ENCODE measurements around the gene TNFRSF8.

The TNFRSF8 gene

DNA sequence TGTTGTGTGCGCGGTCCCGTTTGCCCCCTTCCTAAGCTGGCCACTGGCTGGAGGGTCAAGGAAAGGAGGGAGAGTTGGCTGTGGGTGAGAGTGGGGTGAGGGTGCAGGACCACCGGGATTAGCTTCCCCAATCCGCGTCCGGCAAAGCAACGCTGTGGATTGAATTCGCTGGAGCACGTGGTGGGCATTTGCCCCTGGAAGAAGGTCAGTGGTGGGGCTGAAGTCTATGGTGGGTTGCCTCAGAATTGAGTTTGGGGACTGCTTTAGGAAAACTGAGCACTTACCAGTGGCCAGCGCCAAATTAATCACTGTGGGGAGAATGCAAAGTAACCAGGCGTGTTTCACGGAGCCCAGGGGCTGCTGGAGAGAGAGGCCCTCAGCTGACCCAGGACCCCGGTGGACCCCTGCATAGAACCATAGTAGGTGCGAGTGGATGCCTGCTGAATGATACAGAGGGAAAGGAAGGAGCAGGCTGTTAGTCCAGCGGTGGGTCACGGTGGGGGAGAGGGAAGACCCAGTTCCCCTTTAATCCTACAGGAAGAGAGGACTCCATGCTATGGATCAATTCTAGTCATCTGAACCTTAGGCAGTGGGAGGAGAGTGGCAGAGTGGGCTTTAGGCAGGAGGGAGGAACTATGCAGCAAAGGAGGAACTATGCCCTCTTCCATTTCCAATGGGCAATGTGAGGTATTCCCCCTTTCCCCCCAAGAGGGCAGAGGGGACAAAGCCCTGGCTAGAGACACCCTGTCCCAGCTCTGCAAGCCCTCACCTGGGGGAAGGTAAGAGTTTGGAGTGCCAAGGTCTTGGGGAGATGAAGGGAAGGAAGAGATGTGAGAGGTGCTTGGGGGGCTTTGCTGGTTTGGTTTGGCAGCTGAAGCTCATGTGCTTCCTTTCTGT is 1.2 kb downstream of the TNFRSF8 start:
- no peak for DNase-seq

DNA sequence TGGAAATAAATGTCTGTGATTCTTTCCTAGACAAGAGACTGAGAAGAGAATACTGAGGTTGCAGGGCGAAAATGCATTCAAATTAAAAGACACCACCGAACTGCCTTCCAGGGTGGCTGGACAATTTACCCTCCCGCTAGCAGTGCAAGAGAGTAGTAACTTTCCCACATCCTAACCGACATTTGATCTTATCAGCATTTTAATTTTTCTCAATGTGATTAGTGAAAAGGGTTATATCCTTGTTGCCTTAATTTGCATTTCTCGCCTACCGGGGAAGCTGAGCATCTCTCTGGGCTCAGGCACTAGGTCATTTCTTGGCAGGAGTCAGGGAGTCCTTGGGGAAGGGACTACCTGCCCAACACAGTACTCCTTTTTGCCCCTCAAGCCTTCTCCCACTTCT is 2.8 kb downstream of the TNFRSF8 start:
- DNase-seq, result no peak

DNA sequence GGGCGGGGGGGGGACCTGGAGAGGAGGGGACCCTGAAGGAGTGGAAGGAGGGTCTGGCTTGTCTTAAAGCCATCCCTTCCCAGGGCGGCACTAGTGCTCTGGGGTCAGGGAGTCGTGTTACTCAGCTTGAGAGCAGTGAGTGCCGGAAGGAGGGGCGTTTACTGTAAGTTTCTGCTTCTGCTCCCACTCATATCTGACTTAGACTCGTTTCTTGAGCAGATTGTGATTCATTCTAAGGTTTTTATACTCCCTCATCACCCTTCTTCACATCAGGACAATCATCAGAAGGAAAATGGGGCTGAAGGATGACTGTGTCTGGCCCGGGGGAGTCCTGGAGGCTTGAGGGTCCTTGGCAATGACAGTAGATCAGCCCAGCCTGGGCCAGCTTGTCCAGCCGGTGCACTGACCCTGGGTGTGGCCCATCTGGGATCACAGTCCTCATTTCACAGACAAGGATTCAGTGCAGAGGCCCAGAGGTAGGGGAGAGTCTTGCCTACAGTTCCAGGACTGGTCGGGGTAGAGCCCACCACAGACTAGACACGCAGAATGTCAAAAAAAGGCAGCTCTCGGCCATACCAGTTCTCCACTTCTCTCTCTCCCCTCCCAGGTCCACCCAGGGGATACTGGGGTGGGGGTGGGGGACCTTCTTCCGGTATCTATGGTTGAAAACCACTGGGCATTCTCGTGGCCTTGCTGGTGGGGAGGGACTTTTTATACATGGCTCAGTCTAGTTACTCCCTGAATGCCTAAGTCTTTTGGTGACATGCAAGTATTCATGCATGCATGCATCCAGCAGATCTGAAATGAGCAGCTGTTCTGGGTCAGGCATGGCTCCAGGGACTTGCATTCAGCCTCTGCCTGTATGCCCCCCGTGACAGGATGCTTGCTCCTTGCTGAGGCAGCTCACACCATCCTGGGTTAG is 5.1 kb downstream of the TNFRSF8 start:
- DNase-seq, result no peak

DNA sequence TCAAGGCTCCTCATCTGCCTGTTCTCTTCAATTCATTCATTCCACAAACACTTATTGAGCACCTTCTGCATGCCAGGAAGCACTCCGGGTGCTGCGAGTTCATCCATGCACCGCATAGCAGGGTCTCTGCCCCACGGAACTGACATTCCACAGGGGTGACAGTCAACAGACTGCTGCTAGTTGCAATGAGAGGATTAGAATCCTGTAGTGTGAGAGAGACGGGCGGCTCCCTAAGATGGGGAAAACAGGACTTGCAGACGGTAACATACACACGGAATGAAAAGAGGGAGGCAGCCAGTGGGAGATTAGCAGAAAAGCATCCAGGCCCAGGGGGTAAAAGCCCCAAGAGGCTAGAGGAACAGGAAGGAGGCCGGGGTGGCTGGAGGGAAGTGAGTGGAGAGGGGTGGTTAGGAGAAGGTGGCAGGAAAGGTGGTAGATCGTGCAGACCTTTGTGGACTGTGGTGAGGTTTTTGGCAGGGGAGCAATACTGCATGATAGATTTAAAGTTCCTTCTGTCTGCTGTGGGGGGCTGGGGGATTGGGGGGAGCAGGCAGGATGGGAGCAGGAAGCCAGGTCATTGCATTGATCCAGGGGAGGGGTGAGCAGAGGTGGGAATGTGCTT is 6.6 kb downstream of the TNFRSF8 start:
- no peak for DNase-seq

DNA sequence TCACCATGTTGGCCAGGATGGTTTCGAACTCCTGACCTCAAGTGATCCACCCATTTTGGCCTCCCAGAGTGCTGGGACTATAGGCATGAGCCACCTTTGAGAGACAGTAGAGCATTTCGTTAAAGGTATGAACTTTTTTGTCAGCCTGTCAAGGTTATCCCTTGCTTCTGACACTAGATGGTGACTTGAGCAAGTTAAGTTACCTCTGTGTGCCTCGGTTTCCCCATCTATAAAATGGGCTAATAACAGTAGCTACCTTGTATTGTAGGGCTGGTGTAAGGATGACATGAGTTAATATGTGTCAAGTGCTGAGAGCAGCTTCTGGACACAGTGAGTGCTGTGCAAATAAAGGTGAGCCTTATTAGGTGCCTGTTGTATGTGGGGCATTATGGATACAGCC is 8.8 kb downstream of the TNFRSF8 start:
- DNase-seq, result no peak

DNA sequence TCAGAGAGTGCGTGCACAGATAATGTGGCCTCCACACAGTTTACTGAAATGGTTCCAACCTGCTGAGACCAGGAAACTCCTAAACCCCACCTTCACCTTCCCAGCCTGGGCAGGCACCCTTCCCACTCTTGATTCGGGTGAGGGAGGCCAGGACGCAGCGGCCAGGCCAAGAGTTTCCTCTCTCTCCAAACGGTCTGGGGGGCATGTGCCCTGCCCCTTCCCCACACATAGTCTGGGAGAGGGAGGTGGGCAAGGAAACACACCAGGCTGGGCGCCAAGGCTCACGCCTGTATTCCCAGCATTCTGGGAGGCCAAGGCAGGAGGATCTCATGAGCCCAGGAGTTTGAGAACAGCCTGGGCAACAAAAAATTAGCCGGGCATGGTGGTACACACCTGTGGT is 9.6 kb downstream of the TNFRSF8 start:
- DNase-seq, result no peak

DNA sequence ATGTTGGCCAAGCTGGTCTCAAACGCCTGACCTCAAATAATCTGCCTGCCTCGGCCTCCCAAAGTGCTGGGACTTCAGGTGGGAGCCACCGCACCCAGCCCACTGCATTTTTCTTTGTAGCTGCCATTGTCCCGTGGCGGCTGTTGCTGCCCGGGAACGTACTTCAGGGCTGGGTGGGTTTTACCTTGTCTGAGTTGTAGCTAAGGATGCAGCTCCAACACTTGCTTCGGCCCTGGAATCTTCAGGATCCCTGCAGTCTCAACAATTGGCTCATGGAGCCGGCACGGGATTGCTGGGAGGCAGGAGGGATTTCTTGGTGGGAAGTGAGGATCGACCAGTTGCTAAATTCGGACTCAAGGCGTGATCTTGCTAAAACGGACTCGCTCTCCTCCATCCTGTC is 10.7 kb downstream of the TNFRSF8 start:
- DNase-seq, result no peak

DNA sequence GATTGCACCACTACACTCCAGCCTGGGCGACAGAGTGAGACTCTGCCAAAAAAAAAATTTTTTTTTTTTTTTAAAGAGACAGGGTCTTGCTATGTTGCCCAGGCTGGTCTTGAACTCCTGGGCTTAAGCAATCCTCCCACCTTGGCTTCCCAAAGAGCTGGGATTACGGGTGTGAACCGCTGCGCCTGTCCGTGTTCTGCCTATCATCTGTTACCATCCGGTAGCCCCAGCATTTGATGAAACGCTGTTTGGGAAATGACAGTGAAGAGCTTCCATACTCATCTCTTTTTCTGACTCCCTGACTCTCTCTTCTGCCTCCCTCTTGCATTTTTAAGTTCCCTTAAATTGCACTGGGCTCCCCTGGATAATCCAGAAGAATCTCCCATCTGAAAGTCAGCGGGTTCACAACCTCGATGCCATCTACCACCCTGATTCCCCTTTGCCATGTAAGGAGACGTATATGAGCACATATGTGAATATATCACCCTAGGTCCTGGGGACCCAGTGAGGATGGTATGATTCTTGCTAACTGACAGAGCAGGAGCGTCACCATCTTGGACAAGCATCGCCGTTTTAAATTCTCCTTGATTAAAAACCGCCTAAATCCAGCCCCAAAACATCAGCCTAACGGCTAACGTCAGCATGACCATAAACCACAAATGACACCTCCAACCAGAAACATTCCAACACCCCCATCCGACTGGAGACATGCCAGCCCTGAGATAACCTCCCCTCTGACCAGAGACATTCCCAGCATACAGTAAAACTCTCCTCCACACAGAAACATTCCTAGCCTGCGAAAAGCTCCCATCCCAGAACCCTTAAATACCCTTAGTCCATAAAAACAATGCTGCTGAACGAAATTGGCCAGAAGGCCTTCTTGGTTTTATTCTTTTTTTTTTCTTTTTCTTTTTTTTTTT is 12.4 kb downstream of the TNFRSF8 start:
- DNase-seq, result no peak

DNA sequence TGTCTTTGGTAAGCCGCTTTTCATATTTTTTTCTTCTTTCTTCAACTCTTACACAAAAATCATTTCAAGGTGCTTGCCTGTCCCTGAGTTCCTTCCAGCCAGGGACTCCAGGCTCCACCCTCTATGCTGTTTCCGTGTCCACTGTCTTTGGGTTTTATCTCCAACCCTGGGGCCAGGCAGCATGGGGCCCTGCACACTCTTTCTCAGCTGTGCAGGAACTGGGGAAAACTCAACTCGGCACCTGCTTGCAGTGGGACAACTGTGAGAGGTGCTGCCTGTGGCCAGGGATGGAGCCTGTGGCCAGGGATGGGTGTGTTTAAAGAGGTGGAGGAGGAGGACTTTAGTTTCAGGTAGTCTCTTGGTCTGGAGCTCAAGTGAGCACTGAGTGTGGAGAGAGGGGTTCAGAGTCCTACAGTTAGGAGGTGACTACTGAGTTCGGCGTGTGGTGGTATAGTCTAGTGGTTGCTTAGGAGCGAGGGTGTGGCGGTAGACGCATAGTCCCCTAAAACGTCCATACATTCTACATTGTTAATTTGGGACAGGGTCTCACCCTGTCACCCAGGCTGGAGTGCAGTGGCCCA is 13.4 kb downstream of the TNFRSF8 start:
- DNase-seq, result no peak

DNA sequence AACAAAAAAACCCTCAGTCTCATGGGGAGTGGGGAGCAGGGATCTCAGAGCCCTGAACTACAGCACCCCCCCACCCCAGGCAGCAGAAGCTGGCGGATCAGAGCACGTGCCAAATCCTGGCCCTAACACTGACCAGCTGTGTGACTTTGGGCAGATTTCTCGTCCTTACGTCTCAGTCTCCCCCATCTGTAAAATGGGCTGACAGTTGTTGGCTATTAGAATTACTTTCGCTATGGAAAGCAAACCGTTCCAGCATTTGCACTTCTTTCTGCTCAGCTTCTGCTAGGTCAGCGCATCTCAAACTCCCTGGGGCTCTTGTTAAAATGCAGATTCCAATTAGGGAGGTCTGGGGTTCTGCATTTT is 15.5 kb downstream of the TNFRSF8 start:
- no peak for DNase-seq

DNA sequence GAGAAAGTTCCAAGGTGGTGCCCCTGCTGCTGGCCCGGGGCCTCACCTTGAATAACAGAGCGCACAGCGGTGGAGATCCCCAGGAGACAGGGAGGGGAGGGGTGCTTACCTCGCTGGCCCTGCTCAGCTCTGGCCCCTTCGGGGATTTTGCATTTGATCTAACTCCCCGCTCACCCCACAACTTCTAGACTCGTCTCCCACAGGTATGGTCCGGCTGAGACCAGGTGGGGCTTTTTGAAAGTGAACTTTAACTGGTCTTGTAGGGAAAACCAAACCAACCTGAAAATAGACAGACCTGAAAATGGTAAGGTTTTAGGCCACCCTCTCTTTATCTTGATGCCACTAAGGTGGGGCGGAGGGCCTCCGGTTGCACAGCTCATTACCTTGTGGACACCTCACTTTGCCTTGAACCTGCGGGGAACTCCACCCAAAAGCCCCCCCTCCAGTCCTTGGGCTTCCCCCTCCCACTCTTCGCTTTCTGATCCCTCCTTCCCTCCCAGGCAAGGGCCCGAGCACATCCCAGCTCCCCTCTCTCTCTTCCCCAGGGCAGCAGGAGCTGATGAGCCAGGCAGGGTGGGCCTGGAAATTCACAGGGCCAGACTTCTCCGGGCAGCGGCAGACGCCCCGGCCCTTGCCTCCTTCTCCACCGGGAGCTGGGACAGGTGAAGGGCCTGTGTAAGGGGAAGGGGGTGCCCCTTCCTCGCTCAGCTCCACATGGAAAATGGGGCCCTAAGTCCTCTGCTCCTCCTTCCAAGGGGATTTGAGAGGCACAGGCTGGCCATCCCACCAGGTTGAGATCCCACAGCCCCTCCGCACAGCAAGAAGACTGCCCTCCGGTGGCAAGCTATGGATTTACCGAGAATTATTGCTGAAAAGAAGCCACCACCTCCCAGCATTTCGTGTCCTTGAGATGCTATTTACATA is 16.1 kb downstream of the TNFRSF8 start:
- DNase-seq, result peak; percentile 9 to 29

DNA sequence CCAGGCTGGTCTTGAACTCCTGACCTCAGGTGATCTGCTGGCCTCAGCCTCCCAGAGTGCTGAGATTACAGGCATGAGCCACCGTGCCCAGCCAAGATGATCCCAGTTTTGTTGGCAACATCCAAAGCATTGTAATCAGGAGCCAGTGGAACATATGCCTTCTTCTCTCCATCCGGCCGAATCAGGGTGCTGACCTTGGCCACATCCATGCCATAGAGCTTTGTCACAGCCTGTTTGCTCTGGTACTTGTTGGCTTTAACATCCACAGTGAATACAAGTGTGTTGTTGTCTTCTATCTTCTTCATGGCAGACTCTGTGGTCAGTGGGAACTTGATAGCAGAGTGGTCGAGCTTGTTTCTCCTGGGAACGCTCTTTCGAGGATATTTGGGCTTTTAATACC is 17.1 kb downstream of the TNFRSF8 start:
- no peak for DNase-seq

DNA sequence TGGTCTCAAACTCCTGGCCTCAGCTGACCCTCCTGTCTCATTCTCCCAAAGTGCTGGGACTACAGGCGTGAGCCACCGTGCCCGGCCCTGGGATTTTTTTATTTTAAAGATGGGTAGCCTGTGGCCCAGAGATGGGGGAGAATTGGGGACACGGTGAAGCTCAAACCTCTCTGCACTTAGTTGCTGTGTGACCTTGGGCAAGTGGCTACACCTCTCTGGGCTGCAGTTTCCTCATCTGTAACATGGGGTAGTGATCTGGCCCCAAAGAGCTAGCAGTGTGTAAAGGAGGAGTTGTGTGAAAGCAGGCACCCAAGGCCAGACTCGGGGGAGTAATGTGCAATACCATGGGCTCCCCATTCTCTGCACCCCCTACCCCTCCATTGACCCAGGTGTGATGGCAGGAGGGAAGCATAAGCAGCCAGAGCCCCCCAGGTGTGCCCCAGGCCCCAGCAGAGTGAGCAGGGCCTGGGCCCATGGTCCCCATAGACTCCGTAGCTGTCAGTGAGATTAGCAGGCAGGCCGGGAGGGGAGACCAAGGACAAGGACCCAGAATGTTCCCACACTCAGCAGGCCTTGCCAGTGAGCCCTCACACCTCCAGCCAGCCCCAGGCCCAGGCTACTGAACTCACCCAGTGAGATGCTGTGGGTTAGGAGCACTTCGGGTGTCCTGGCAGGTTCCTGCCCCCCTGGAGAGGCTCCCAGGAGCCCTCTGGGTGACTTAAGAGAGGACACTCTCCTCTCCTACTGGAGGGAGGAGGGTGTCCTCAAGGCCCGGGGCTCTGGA is 17.9 kb downstream of the TNFRSF8 start:
- DNase-seq, result no peak

DNA sequence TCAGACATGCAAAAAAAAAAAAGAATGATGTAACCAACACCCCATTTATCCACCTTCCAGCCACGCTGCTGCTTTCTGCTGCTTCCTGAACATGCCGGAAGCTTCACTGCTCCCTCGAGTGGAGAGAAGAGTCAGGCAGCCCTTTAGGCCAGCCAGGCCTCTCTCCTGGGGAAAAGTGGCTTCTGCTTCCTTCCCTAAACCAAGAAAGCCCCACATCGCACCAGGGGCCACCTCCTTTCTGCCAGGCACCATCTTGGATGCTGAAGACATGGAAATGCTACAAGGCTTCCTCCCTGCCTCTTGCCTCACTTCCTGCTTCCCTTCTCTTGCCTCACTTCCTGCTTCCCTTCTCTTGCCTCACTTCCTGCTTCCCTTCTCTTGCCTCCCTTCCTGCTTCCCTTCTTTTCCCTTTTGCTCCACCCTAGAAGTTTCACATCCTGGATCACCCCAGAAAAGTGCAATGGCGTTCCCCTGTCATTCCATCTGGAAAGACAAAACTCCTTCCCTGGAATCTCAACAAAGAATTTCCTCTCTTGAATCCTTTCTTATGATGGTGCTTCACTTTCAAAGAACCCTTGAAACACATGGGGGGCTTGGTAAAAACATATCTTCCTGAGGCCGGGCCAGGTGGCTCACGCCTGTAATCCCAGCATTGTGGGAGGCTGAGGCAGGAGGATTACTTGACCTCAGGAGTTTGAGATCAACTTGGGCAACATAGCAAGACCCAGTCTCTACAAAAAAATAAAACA is 18.7 kb downstream of the TNFRSF8 start:
- no peak for DNase-seq

DNA sequence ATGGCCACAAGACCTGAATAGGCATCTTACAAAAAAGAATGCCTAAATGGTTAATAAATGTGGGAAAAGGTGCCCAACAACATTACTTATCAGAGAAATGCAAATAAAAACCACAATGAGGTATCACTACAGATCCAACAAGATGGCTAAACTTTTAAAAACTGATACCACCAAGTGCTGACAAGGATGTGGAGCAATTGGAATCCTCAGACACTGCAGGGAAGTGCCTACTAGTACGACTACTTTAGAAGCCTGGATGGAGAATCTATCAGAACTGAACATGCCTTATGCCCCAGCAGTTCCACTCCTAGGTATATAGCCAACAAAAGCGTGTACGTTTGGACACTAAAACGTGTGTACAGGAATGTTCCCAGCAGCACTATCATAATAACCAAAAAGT is 19.9 kb downstream of the TNFRSF8 start:
- no peak for DNase-seq

DNA sequence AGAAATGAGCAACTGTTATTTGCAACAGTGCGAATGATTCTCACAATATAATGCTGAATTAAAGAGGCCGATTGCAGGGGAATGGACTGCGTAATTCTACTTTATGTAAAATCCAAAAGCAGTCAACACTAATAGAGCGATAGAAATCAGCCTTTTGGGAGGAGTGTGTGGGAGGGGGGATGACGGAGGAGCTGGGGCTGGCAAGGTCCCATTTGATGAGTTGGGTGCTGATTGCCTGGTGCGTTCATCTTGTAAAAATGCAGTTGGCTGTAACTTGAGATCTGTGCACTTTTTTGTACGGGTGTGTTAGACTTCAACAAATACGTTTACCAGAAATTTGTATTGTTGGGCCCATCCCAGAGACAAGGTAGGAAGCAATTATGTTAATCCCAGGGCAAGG is 20.7 kb downstream of the TNFRSF8 start:
- no peak for DNase-seq

DNA sequence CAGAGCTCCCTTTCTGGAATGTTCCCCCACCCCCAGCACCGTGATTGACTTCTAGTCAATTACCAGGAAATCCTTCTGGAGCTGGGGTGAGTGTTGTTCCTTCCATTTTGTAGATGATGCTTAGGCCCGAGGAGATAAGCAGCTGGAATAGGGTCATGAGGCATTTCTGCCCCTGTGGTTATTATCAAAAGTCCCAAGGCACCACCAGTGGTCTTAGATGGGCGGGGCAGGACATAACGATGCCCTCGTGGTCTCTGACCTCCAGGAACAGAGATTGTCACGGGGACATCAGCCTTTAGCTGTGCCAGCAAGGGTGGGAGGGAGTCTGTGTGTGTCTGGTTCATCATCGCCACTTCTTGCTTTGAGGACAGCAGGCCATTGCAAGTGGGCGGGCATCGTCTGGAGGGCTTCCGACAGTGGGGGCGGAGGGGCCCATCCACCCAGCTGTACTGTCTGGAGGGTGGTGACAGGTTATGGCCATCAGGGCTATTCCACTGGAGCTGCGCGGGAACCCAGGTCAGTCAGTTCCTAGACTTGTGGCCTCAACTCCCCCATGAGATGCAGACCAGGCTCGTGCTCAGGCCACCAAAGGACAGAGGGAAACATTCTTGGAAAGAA is 22.6 kb downstream of the TNFRSF8 start:
- no peak for DNase-seq

DNA sequence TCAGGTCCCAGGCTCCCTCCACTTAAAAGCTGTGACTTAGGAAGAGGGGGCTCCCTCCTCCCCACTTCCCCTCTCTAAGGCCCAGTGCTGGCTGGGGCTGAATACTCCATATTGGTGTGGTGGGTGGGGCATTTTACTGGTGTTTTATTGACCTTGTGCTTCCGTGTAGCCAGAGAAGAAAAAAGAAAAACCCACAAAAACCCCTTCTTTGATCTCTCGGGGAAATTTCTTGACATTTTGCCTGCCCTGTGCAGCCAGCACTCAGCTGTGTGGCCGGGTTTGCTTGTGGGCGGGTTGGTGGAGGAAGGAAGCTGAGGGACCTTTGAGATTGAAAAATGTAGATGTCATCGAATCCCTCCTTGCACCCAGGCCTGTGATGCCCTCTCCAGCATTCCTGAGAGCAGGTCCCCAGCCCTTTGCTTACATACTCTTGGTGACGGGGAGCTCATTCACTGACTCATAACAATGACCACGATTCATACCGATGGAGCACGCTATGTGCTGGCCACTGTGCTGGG is 24.8 kb downstream of the TNFRSF8 start:
- no peak for DNase-seq

DNA sequence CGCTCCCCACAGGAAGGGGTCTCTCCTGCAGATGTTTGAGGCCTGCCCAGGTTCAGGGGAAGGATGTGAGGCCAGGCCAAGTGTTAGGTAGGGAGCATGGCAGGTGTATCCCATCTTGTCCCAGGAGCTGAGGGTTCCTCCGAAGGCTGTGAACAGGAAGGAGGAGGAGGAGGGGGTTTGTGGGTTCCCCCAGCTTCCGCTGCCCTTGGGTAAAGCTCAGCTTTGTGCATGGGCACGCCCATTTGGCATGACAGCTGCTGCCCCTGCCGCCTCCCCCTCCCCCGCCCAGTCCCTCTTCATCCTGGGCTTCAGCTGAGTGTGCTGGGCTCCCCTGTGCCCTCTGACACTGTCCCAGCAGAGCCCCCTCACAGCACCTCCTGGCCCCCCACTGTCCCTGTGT is 25.5 kb downstream of the TNFRSF8 start:
- no peak for DNase-seq
